ENCODE results near the gene TSPO. TPM values are rescaled to one million over a fixed set of nuclear protein-coding genes. Genes with fewer than 3 reads are reported as not detected.

TSPO gene
- polyA plus RNA-seq, 1 of the 3 experiments (the other 2 are of a cell fraction), result 156 TPM

- 73% methylated on average over 15 of the region's 34 CpGs for WGBS (ENCODE audit: low lambda C conversion rate)
- Histone ChIP-seq H3K79me2 (ENCODE audit: insufficient read depth) (no peaks in the 10 kb centered on the region), H3K9ac (no peak overlapping the region), H4K20me1 (ENCODE audit: insufficient read depth) (no peaks in the 10 kb centered on the region), H3K9me3 (no peaks in the 10 kb centered on the region), H3K36me3 (replicated peaks in 1 of 2; ENCODE audit: control insufficient read depth in 1 of 2, insufficient read depth in 2 of 2, low read length in 1 of 2) (no peaks in the 10 kb centered on the region), H2AFZ (ENCODE audit: low read depth) (no peak overlapping the region), H3K27me3 (ENCODE audit: insufficient read depth) (no peaks in the 10 kb centered on the region), H3F3A (replicated peaks; ENCODE audit: insufficient read depth) (no peaks in the 10 kb centered on the region), H3K4me1 (ENCODE audit: control insufficient read depth in 1 of 2, insufficient read depth in 2 of 2, low read depth in 1 of 2, low read length in 1 of 2) (no peaks in the 10 kb centered on the region), H3K27ac (ENCODE audit: low read depth in 2 of 2, low read length in 1 of 2) (no peak overlapping the region), H3K9me2 (no peaks in the 10 kb centered on the region), H3K4me3 (ENCODE audit: low read depth in 2 of 2, low read length in 1 of 2) (no peak overlapping the region), H3K4me2 (no peak overlapping the region)
- TF ChIP-seq ZBTB33 (IDR thresholded peaks at IDR 0.05; ENCODE audit: borderline replicate concordance, low read depth) (no peak), POLR2AphosphoS5 (IDR thresholded peaks at IDR 0.05; ENCODE audit: low read depth, low read length) (no peak), FOSL2 (IDR thresholded peaks at IDR 0.05; ENCODE audit: borderline replicate concordance, low read depth) (no peak), USF1 (IDR thresholded peaks at IDR 0.05; ENCODE audit: borderline replicate concordance, low read depth) (no peak), CTCF (IDR thresholded peaks at IDR 0.05) (no peak), TEAD4 (IDR thresholded peaks at IDR 0.05; ENCODE audit: borderline replicate concordance, insufficient read depth) (no peak), FOXM1 (IDR thresholded peaks at IDR 0.05; ENCODE audit: low read depth) (no peak), MAX (IDR thresholded peaks at IDR 0.05; ENCODE audit: low read depth) (no peak), RXRA (IDR thresholded peaks at IDR 0.05; ENCODE audit: borderline replicate concordance, low read depth) (no peak), FOXJ3 (CRISPR knock-in tag; IDR thresholded peaks at IDR 0.05) (no peak), ELF1 (IDR thresholded peaks at IDR 0.05) (no peak), REST (IDR thresholded peaks at IDR 0.05; ENCODE audit: low read depth, low read length) (no peak), SMC3 (IDR thresholded peaks at IDR 0.05; ENCODE audit: low read depth, low read length) (no peak), MEF2A (IDR thresholded peaks at IDR 0.05; ENCODE audit: borderline replicate concordance, low read depth) (no peak), RFX5 (IDR thresholded peaks at IDR 0.05; ENCODE audit: low read length) (no peak), PBX3 (IDR thresholded peaks at IDR 0.05) (no peak), GABPA (IDR thresholded peaks at IDR 0.05; ENCODE audit: low read depth) (no peak), USF2 (IDR thresholded peaks at IDR 0.05; ENCODE audit: borderline replicate concordance, low read depth, low read length) (no peak)
- no peak for DNase-seq
- CTCF ChIA-PET, result no interaction called here
- POLR2A ChIA-PET, result no interaction called here
These were observed 59.5 kb downstream of the TSPO start for GRCh38 chr22:43210631-43211515.

Measured in SK-N-SH (cell line).